Chondrocyte (in vitro differentiated cells): ENCODE results near the gene NAPA. TPM values are rescaled to one million over a fixed set of nuclear protein-coding genes. Genes with fewer than 3 reads are reported as not detected.

Source experiments
- DNase-seq: peaks from one replicate; pipeline ENCODE4 v3.0.0; 2021; ENCODE audit warnings: mixed read lengths, low spot score
- H3K27ac Mint-ChIP-seq: one replicate; pipeline ENCODE4 v1.8.0; 2021; ENCODE audit warnings: mild to moderate bottlenecking, moderate library complexity, mixed read lengths; ENCODE audit not compliant: unreplicated experiment
- H3K27me3 Mint-ChIP-seq: 2 replicates; pipeline ENCODE4 v1.8.0; 2021; ENCODE audit warnings: low read depth, mixed read lengths
- H3K36me3 Mint-ChIP-seq: 2 replicates; pipeline ENCODE4 v1.8.0; 2021; ENCODE audit warnings: low read depth, mixed read lengths
- H3K4me1 Mint-ChIP-seq: 2 replicates; pipeline ENCODE4 v1.8.0; 2021; ENCODE audit warnings: low read depth, mild to moderate bottlenecking, mixed read lengths
- H3K4me3 Mint-ChIP-seq: one replicate; pipeline ENCODE4 v1.8.0; 2021; ENCODE audit warnings: mild to moderate bottlenecking, moderate library complexity, mixed read lengths; ENCODE audit not compliant: unreplicated experiment
- H3K9me3 Mint-ChIP-seq: 2 replicates; pipeline ENCODE4 v1.8.0; 2021; ENCODE audit warnings: low read depth, mixed read lengths
- CTCF ChIP-seq: fragments of 200-600 bp; sonication (generic); IDR thresholded peaks from 2 replicates; pipeline ENCODE4 v1.5.0; 2021; ENCODE audit warnings: antibody characterized with exemption, mild to moderate bottlenecking, moderate library complexity
- total RNA-seq: library from RNA; stranded (reverse); gene quantifications from 3 replicates; pipeline ENCODE4 v1.2.1, GENCODE V29; 2021

Gene NAPA
- total RNA-seq, 1 donor from 2014 or later: 88.8 TPM

DNA sequence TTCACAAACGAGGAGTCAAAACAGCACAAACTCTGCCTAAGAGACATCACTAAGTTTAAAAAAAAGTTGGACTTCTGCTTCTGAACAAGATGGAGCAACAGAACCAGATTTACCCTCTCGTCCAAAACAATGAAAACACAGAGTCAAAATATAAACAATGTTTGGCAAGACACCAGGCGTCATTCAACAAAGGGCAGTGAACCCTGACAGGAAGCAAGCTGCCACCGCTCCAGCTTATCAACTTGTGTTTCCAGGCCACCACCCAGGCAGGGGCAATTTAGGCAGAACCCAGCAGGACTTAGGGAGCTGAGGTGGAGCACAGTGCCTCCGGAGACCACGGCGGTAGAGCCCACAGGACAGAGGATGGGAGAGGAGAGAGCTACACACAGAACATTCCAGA lies 8.6 kb upstream of the NAPA start:
- Mint-ChIP-seq H3K27ac (no peak overlapping the region), H3K27me3 (peaks cover 7% of the 10 kb centered on the region), H3K36me3 (no peaks in the 10 kb centered on the region), H3K4me1 (no peaks in the 10 kb centered on the region), H3K4me3 (no peak overlapping the region), H3K9me3 (no peaks in the 10 kb centered on the region)
- no peak for DNase-seq
- no peak for TF ChIP-seq CTCF

GRCh38 chr19:47521473-47522180 lies 6.8 kb upstream of the NAPA start:
- Mint-ChIP-seq H3K9me3 (no peaks in the 10 kb centered on the region), H3K27ac (no peak overlapping the region), H3K4me1 (no peaks in the 10 kb centered on the region), H3K4me3 (no peak overlapping the region), H3K36me3 (no peaks in the 10 kb centered on the region), H3K27me3 (peaks cover 7% of the 10 kb centered on the region)
- TF ChIP-seq CTCF: no peak
- no peak for DNase-seq

GRCh38 chr19:47520839-47521238 lies 6.0 kb upstream of the NAPA start:
- H3K36me3 Mint-ChIP-seq: no peaks in the 10 kb centered on the region
- H3K4me3 Mint-ChIP-seq: no peak overlapping the region
- H3K4me1 Mint-ChIP-seq: peaks cover 5% of the 10 kb centered on the region
- no peak for TF ChIP-seq CTCF
- H3K27ac Mint-ChIP-seq: no peak overlapping the region
- peaks cover 7% of the 10 kb centered on the region for H3K27me3 Mint-ChIP-seq
- no peaks in the 10 kb centered on the region for H3K9me3 Mint-ChIP-seq
- DNase-seq: no peak

- DNase-seq: no peak
- TF ChIP-seq CTCF: no peak
- Mint-ChIP-seq H3K9me3 (no peaks in the 10 kb centered on the region), H3K27ac (no peak overlapping the region), H3K4me1 (peaks cover 8% of the 10 kb centered on the region), H3K27me3 (peaks cover 7% of the 10 kb centered on the region), H3K36me3 (no peaks in the 10 kb centered on the region), H3K4me3 (no peak overlapping the region)
Observed at GRCh38 chr19:47520343-47520806, 5.5 kb upstream of the NAPA start.

GRCh38 chr19:47518854-47519253 lies 4.0 kb upstream of the NAPA start:
- DNase-seq: no peak
- Mint-ChIP-seq H3K36me3 (peaks cover 1% of the 10 kb centered on the region), H3K4me1 (peaks cover 19% of the 10 kb centered on the region), H3K27ac (no peak overlapping the region), H3K4me3 (no peak overlapping the region), H3K9me3 (no peaks in the 10 kb centered on the region), H3K27me3 (peaks cover 7% of the 10 kb centered on the region)
- TF ChIP-seq CTCF: no peak
